Karpas-422 (cell line): Measurements from ENCODE around the gene ADCY9. TPM values are rescaled to one million over a fixed set of nuclear protein-coding genes. Genes with fewer than 3 reads are reported as not detected.

Source experiments
- DNase-seq: peaks from one replicate; pipeline ENCODE4 v3.0.0-alpha.2; 2015
- H2AFZ ChIP-seq: fragments of 200-600 bp; sonication (generic); 2 replicates; pipeline ENCODE4 v1.6.1; 2014; ENCODE audit warnings: antibody characterized with exemption, low read length, mixed read lengths
- H3K27ac ChIP-seq: fragments of 200-600 bp; sonication (generic); 2 replicates; pipeline ENCODE4 v1.5.1; 2014; ENCODE audit warnings: mild to moderate bottlenecking, low read length, moderate library complexity
- H3K27me3 ChIP-seq: fragments of 200-600 bp; sonication (generic); 2 replicates; pipeline ENCODE4 v1.6.1; 2014; ENCODE audit warnings: low read length, mixed read lengths
- H3K36me3 ChIP-seq: fragments of 200-600 bp; sonication (generic); 2 replicates; pipeline ENCODE4 v1.6.1; 2014; ENCODE audit warnings: low read length, mixed read lengths; ENCODE audit not compliant: insufficient read depth
- H3K4me1 ChIP-seq: fragments of 200-600 bp; sonication (generic); 2 replicates; pipeline ENCODE4 v1.6.1; 2014; ENCODE audit warnings: mild to moderate bottlenecking, low read length, mixed read lengths
- H3K4me2 ChIP-seq: fragments of 200-600 bp; sonication (generic); 2 replicates; pipeline ENCODE4 v1.6.1; 2014; ENCODE audit warnings: low read length, low read depth, mild to moderate bottlenecking; ENCODE audit not compliant: poor library complexity, severe bottlenecking
- H3K4me3 ChIP-seq: fragments of 200-600 bp; sonication (generic); 2 replicates; pipeline ENCODE4 v1.5.1; 2014; ENCODE audit warnings: mild to moderate bottlenecking, antibody characterized with exemption, low read length, mixed read lengths
- H3K79me2 ChIP-seq: fragments of 200-600 bp; sonication (generic); 2 replicates; pipeline ENCODE4 v1.6.1; 2014; ENCODE audit warnings: mild to moderate bottlenecking, low read length, mixed read lengths
- H3K9ac ChIP-seq: fragments of 200-600 bp; sonication (generic); 2 replicates; pipeline ENCODE4 v1.6.0; 2014; ENCODE audit warnings: low read length
- H3K9me2 ChIP-seq: fragments of 200-600 bp; sonication (generic), shearing (Covaris generic); replicated peaks from 2 replicates; pipeline ENCODE4 v1.6.0; 2014; ENCODE audit warnings: mild to moderate bottlenecking, low read length, moderate library complexity; ENCODE audit not compliant: insufficient read depth
- H3K9me3 ChIP-seq: fragments of 300-700, 200-600 bp; sonication (generic); 2 replicates; pipeline ENCODE4 v1.6.1; 2014; ENCODE audit warnings: low read length, mixed read lengths
- H4K20me1 ChIP-seq: fragments of 200-600 bp; sonication (generic); 2 replicates; pipeline ENCODE4 v1.6.1; 2014; ENCODE audit warnings: mild to moderate bottlenecking, antibody characterized with exemption, low read length, low read depth; ENCODE audit not compliant: insufficient read depth
- total RNA-seq: library from RNA; depleted of rRNA; stranded (reverse); fragments of >200 nt; shearing (Covaris generic); gene quantifications from 2 replicates; pipeline ENCODE4 v1.2.3, GENCODE V29; 2014; ENCODE audit warnings: low replicate concordance

Gene ADCY9
- total RNA-seq, 1 experiment from 2014 or later, result 0.11 TPM

DNA sequence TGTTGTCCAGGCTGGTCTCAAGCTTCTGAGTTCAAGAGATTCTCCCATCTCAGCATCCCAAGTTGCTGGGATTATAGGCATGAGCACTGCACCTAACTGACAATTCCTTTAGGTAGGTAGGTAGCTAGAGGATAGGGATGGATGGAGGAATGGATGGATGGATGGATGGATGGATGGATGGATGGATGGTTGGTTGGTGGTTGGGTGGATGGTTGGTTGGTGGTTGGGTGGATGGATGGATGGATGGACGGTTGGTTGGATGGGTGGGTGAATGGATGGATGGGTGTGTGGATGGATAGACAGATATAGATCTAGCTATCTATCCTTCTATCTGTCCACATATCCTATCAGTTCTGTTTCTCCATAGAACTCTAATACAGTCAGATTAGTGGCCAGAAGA lies 19.3 kb upstream of the ADCY9 start:
- Histone ChIP-seq H2AFZ (no peak overlapping the region), H3K9ac (no peak overlapping the region), H3K4me1 (no peaks in the 10 kb centered on the region), H4K20me1 (no peaks in the 10 kb centered on the region), H3K27me3 (no peaks in the 10 kb centered on the region), H3K9me3 (no peaks in the 10 kb centered on the region), H3K4me3 (no peak overlapping the region), H3K36me3 (no peaks in the 10 kb centered on the region), H3K79me2 (no peaks in the 10 kb centered on the region), H3K9me2 (no peaks in the 10 kb centered on the region), H3K27ac (no peak overlapping the region), H3K4me2 (no peak overlapping the region)
- no peak for DNase-seq

DNA sequence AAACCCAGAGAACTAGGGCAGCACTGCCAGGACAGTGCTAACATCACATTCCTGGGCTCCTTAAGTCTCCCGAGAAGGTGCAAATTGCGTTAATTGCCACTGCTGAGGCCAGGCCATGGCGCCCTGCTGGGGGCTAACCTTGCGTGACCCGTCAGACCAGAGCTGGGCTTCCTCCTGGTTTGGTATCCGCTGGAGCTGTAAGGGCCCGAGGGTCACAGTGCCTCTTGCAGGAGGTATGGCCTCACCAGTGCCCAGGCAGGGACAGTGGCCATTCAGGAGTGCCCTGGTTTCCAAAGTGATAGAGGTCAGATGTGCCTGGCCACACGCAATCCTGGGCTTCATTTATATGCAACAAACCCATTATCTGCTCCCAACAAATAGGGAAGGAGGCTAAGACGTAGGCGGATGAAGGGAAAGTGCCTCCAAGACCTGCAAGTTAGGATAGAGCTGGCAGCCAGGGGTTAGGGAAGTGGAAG lies 17.7 kb upstream of the ADCY9 start:
- no peak overlapping the region for H2AFZ ChIP-seq

DNA sequence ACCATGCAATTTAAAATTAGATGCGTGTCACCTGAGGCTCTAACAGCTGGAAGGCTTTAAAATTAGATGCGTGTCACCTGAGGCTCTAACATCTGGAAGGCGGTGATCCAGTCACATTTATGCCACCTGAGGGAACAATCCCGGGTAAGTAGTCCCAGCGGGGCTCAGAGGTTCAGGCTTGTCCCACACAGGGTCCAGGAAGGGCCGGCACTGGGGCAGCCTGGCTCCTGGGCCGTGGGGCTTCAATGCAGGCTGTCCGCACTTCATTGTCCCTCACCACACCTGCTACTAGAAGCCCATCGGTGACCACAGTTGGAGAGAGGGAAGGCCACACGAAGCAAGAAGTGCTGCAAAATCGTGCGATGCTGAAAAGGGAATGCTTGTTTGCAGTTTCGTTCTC lies 15.4 kb upstream of the ADCY9 start:
- H3K4me3 ChIP-seq, result no peak overlapping the region
- H4K20me1 ChIP-seq, result no peaks in the 10 kb centered on the region
- no peak for DNase-seq
- no peaks in the 10 kb centered on the region for H3K36me3 ChIP-seq
- no peak overlapping the region for H3K9ac ChIP-seq
- H3K4me1 ChIP-seq, result no peaks in the 10 kb centered on the region
- no peak overlapping the region for H3K27ac ChIP-seq
- H2AFZ ChIP-seq, result no peak overlapping the region
- no peaks in the 10 kb centered on the region for H3K9me3 ChIP-seq
- H3K79me2 ChIP-seq, result no peaks in the 10 kb centered on the region
- no peaks in the 10 kb centered on the region for H3K27me3 ChIP-seq
- no peaks in the 10 kb centered on the region for H3K9me2 ChIP-seq
- H3K4me2 ChIP-seq, result no peak overlapping the region

More for the DNA sequence above, 17.7 kb upstream of the ADCY9 start:
- Histone ChIP-seq H3K4me1 (no peaks in the 10 kb centered on the region), H3K9ac (no peak overlapping the region), H3K27ac (no peak overlapping the region), H3K79me2 (no peaks in the 10 kb centered on the region), H4K20me1 (no peaks in the 10 kb centered on the region), H3K4me2 (no peak overlapping the region), H3K36me3 (no peaks in the 10 kb centered on the region), H3K4me3 (no peak overlapping the region), H3K9me2 (no peaks in the 10 kb centered on the region), H3K9me3 (no peaks in the 10 kb centered on the region), H3K27me3 (no peaks in the 10 kb centered on the region)
- no peak for DNase-seq

DNA sequence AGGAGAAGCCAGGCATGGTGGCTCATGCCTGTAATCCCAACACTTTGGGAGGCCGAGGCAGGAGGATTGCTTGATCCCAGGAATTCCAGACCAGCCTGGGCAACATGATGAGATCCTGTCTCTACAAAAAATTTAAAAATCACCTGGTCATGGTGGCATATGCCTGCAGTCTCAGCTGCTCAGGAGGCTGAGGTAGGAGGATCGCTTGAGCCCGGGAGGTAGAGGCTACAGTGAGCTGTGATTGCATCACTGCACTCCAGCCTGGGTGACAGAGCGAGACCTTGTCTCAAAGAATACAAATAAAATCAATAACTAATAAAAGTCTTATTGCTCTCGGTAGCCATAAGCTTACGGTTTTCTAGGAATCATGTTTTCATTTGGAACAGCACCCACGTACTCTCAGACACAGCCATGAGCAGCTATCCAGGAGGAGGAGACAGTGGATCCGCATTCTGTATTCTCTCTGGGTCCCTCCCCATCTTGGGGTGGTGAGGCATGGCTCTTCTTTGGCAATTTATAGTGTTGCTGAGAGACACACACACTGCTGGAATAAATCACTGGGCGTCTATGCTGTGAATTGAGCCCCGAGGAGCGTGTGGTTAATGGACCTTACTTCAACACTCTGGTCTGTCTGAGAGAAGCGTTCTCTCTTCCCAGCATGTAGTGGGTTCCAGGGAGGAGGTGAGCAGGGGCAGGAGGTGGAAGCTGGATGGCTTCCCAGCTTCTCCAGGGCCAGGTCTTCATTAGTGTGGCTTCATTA lies 8.5 kb upstream of the ADCY9 start:
- H2AFZ ChIP-seq, result no peak overlapping the region
- H3K27me3 ChIP-seq, result no peaks in the 10 kb centered on the region
- H3K9me3 ChIP-seq, result no peaks in the 10 kb centered on the region
- H4K20me1 ChIP-seq, result no peaks in the 10 kb centered on the region
- H3K4me3 ChIP-seq, result no peak overlapping the region
- H3K27ac ChIP-seq, result no peak overlapping the region
- H3K4me1 ChIP-seq, result no peaks in the 10 kb centered on the region
- no peaks in the 10 kb centered on the region for H3K79me2 ChIP-seq
- H3K9ac ChIP-seq, result no peak overlapping the region
- H3K36me3 ChIP-seq, result no peaks in the 10 kb centered on the region
- H3K9me2 ChIP-seq, result no peaks in the 10 kb centered on the region
- H3K4me2 ChIP-seq, result no peak overlapping the region
- no peak for DNase-seq

DNA sequence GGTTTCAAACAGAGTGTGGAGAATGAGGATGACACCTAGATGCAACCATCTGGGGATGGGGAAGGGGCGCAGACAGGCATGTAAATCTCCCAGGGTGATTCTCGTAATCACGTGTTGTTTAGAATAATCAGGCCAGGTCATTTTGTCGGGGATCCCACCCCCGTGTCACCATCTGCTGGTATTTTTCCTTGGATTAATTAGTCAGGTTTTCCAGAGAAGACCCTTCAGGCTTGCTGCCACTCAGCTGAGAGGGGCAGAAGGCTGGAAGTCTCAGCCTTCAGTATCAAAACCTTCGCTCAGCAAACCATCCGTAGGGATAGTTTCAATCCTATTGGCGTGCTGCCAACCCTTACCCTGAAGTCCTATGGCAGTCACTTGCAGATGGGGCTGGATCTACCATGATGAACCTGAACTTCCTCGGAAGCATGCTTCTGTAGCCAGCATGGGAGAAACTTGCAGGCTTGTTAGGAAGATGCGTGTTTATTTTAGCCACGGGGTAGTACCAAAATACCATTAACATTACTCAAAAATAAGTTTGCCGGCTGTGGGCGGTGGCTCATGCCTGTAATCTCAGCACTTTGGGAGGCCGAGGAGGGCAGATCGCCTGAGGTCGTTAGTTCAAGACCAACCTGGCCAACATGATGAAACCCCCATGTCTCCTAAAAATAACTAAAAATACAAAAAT lies 7.5 kb upstream of the ADCY9 start:
- H3K4me2 ChIP-seq, result no peak overlapping the region

DNA sequence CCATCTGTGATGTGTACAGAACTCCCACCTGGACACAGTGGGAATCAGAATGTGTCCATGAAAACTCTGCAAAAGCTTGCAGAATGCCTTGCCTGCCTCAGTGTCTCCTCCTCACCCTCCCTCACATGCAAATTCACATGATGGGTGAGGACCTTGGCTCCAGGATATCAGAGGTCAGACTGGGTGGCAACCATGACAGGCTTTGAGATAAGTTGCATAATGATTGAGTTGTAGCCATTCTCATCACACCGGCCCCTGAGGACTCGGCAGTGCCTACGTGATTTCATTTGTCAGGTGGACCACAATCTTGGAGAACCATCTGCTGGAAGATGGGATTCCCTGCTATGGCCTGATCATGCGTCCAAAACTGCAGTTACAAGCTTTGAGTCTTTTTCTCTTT lies 3.9 kb upstream of the ADCY9 start:
- no peak overlapping the region for H3K9ac ChIP-seq
- H3K4me3 ChIP-seq, result no peak overlapping the region
- no peaks in the 10 kb centered on the region; the same call in 1 of the 2 replicates for H3K27me3 ChIP-seq
- no peaks in the 10 kb centered on the region for H3K9me2 ChIP-seq
- H3K79me2 ChIP-seq, result no peaks in the 10 kb centered on the region
- H3K36me3 ChIP-seq, result no peaks in the 10 kb centered on the region
- H3K9me3 ChIP-seq, result no peaks in the 10 kb centered on the region
- H3K27ac ChIP-seq, result no peak overlapping the region
- no peaks in the 10 kb centered on the region for H4K20me1 ChIP-seq
- DNase-seq, result no peak
- no peak overlapping the region for H2AFZ ChIP-seq
- H3K4me1 ChIP-seq, result peaks cover 6% of the 10 kb centered on the region
- no peak overlapping the region for H3K4me2 ChIP-seq

More for the DNA sequence above, 7.5 kb upstream of the ADCY9 start:
- Histone ChIP-seq H3K27me3 (no peaks in the 10 kb centered on the region), H3K4me1 (no peaks in the 10 kb centered on the region), H3K79me2 (no peaks in the 10 kb centered on the region), H3K9ac (no peak overlapping the region), H4K20me1 (no peaks in the 10 kb centered on the region), H2AFZ (no peak overlapping the region), H3K4me3 (no peak overlapping the region), H3K27ac (no peak overlapping the region), H3K36me3 (no peaks in the 10 kb centered on the region), H3K9me2 (no peaks in the 10 kb centered on the region), H3K9me3 (no peaks in the 10 kb centered on the region)
- no peak for DNase-seq

DNA sequence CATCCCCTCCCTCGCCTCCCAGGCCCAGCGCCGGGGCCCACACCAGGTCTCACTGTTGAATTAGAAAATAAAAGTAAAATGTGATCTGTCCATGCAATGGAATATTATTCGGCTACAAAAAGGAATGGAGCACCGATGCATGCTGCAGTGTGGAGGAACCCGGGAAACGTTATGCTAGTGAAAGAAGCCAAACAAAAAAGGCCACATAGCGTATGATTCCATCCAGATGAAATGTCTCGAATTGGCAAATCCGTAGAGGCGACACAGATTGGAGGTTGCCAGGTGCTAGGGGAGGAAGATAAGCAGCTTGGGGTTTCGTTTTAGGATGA lies 972 bp upstream of the ADCY9 start:
- no peak for DNase-seq
- Histone ChIP-seq H3K4me3 (peak overlapping the region; percentile 59; the same call in 1 of the 2 replicates), H3K4me2 (peak overlapping the region; percentile 67), H3K4me1 (peaks cover 19% of the 10 kb centered on the region), H3K9me3 (no peaks in the 10 kb centered on the region), H3K27ac (no peak overlapping the region), H3K36me3 (no peaks in the 10 kb centered on the region), H3K9me2 (no peaks in the 10 kb centered on the region), H3K79me2 (no peaks in the 10 kb centered on the region), H3K9ac (no peak overlapping the region), H4K20me1 (no peaks in the 10 kb centered on the region), H3K27me3 (no peaks in the 10 kb centered on the region; the same call in 1 of the 2 replicates), H2AFZ (no peak overlapping the region)

DNA sequence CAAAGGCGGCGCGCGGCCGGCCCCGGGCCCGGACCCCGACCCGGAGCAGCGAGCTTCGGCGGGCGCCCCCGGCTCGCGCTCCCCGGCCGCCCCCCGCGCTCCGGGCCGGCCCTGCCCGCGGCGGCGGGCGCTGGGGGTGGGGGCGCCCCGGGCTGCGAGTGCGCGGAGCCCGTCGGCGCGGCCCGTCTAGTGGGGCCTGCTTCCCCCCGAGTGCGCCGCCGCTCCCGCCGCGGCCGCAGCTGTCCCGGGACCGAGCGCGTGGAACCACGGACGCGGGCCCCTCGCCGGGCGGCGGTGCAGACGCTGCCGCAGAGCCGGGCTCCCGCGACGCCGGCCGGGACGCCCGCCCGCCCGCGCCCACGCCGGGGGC lies 308 bp downstream of the ADCY9 start:
- Histone ChIP-seq H3K27ac (no peak overlapping the region), H3K4me3 (no peak overlapping the region), H3K9me3 (no peaks in the 10 kb centered on the region), H3K4me1 (peaks cover 19% of the 10 kb centered on the region), H3K4me2 (no peak overlapping the region), H3K27me3 (no peaks in the 10 kb centered on the region; the same call in 1 of the 2 replicates), H2AFZ (no peak overlapping the region), H3K79me2 (no peaks in the 10 kb centered on the region), H3K9ac (no peak overlapping the region), H3K36me3 (no peaks in the 10 kb centered on the region), H4K20me1 (no peaks in the 10 kb centered on the region), H3K9me2 (no peaks in the 10 kb centered on the region)
- DNase-seq, result no peak
